ENCODE measurements around the gene LDHD.

Gene LDHD

DNA sequence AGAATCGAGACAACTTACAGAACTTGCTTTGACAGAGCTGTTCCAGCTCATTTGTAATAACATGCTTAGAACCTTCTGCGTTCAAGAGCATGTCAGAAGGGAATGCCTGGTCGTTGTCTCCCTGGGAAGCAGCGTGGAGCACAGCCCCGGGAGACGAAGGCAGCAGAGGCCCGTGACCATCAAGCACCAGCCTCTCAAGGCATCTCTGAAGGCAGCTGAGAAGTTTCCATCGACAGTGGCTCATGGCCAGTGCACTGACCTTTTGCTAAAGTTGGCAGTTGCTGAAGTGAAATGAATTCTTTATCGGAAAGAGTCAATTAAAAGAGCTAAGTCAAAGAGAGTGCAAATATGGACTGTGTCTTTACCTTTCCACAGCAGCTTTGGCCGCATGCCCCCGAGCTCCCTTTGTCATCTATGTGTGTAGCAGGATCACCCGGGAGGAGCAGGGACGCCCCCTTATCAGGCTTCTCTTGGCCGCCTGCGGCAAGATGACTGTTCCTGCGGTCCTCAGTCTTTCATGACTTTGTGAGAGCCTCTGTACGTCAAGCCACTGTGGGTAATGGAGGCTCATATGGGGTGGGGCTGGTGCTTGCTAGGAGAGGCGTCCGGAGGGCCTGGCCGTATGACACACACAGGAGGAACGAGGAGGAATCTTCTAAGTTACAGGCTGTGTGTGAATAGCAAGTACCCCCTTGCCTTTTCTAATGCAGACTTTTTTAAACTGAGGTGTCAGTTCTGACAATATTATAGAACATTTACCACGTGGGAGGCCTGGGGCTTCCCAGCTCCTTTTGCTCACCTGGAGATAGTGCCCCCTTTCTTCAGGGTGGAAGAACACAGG is 54.2 kb downstream of the LDHD start:
- H3K9me3 ChIP-seq (ENCODE audit: control insufficient read depth in 1 of 2, low read length in 2 of 2), result no peaks in the 10 kb centered on the region
- peaks cover 27 to 39% of the 10 kb centered on the region in 2 donors for H3K4me1 ChIP-seq (ENCODE audit: control insufficient read depth in 1 of 2, insufficient read depth in 2 of 2, low read length in 2 of 2)
- H3K27ac ChIP-seq (ENCODE audit: low read depth, low read length), result no peak overlapping the region
- no peaks in the 10 kb centered on the region for H3K36me3 ChIP-seq (ENCODE audit: control insufficient read depth in 1 of 2, insufficient read depth in 2 of 2, low read length in 2 of 2)
- no peaks in the 10 kb centered on the region for H3K27me3 ChIP-seq (ENCODE audit: control insufficient read depth in 1 of 2, insufficient read depth in 2 of 2, low read length in 2 of 2)
- H3K4me3 ChIP-seq (ENCODE audit: low read depth in 1 of 2, low read length in 2 of 2), result no peak overlapping the region
- no peak overlapping the region for H3K9ac ChIP-seq (ENCODE audit: low read depth in 1 of 2, low read length in 2 of 2)
